MCF 10A (cell line): ENCODE results near the gene GSTO2. TPM values are rescaled to one million over a fixed set of nuclear protein-coding genes. Genes with fewer than 3 reads are reported as not detected.

Experiments used
- BruUV-seq: library from RNA; stranded (reverse); fragments of 400-500 nt; replicated peaks from 2 replicates; lab custom pipeline; 2021; lab: Mats Ljungman, UMichigan
- CTCF ChIA-PET: fragments of 300-600 bp; sonication (Branson Sonifier 250); formaldehyde crosslinking; extraction: SDS; loops from one replicate; lab custom pipeline; 2021; ENCODE audit warnings: antibody characterized with exemption, inconsistent platforms; lab: Yijun Ruan, JAX
- POLR2A ChIA-PET: fragments of 300-600, 350-650 bp; sonication (Branson Sonifier 250); formaldehyde crosslinking; extraction: SDS; loops from one replicate; lab custom pipeline; 2020; ENCODE audit warnings: antibody characterized with exemption, inconsistent platforms; lab: Yijun Ruan, JAX
- DNase-seq: peaks from one replicate; pipeline ENCODE4 v3.0.0-alpha.2; 2018; ENCODE audit not compliant: unreplicated experiment
- H3K27ac Mint-ChIP-seq: one replicate; pipeline ENCODE4 v1.8.0; 2022; ENCODE audit warnings: mild to moderate bottlenecking, low read depth, mixed read lengths; ENCODE audit not compliant: unreplicated experiment
- H3K27me3 Mint-ChIP-seq: one replicate; pipeline ENCODE4 v1.8.0; 2022; ENCODE audit warnings: mixed read lengths; ENCODE audit not compliant: insufficient read depth, unreplicated experiment
- H3K36me3 Mint-ChIP-seq: one replicate; pipeline ENCODE4 v1.8.0; 2022; ENCODE audit warnings: mild to moderate bottlenecking, moderate library complexity, mixed read lengths; ENCODE audit not compliant: insufficient read depth, unreplicated experiment
- H3K4me1 Mint-ChIP-seq: one replicate; pipeline ENCODE4 v1.8.0; 2022; ENCODE audit warnings: mixed read lengths; ENCODE audit not compliant: insufficient read depth, unreplicated experiment
- H3K4me3 Mint-ChIP-seq: one replicate; pipeline ENCODE4 v1.8.0; 2022; ENCODE audit warnings: mild to moderate bottlenecking, moderate library complexity, mixed read lengths; ENCODE audit not compliant: unreplicated experiment
- H3K9me3 Mint-ChIP-seq: one replicate; pipeline ENCODE4 v1.8.0; 2022; ENCODE audit warnings: mixed read lengths; ENCODE audit not compliant: unreplicated experiment
- CTCF ChIP-seq: fragments of 200-600 bp; IDR thresholded peaks from one replicate; pipeline ENCODE4 v1.8.0; 2022; ENCODE audit warnings: antibody characterized with exemption, mild to moderate bottlenecking; ENCODE audit not compliant: unreplicated experiment
- intact Hi-C: fragments of 100-400 bp; cut with micrococcal nuclease; formaldehyde crosslinking; loops from 2 replicates; pipeline ENCODE4 v1.14.1; 2022
- total RNA-seq: library from RNA; stranded (reverse); gene quantifications from 2 replicates; pipeline ENCODE4 v1.2.3, GENCODE V29; 2022

GSTO2 gene
- total RNA-seq, 1 experiment from 2014 or later = 40.9 TPM

GRCh38 chr10:104348601-104349000 lies 79.6 kb downstream of the GSTO2 start:
- ChIA-PET CTCF (interaction anchor here (1.2 to 12.3 kb wide), 6 partner anchors 10 to 56 kb away, joined by 7 to 406 read pairs (median 16); partner anchors contain the start of gene ITPRIP), POLR2A (interaction anchor here (1.0 to 6.9 kb wide), 7 partner anchors 10 to 91 kb away, joined by 4 to 95 read pairs (median 11); partner anchors contain the start of gene ITPRIP)
- intact Hi-C loops = no loop called here
- TF ChIP-seq CTCF = no peak
- Mint-ChIP-seq H3K36me3 (no peaks in the 10 kb centered on the region), H3K27ac (no peak overlapping the region), H3K4me3 (no peak overlapping the region), H3K9me3 (no peaks in the 10 kb centered on the region), H3K4me1 (peaks cover 13% of the 10 kb centered on the region), H3K27me3 (no peaks in the 10 kb centered on the region)
- BruUV-seq = no TSS peak
- DNase-seq = no peak

GRCh38 chr10:104349623-104350126 lies 80.7 kb downstream of the GSTO2 start:
- Mint-ChIP-seq H3K4me1 (peaks cover 13% of the 10 kb centered on the region), H3K4me3 (no peak overlapping the region), H3K9me3 (no peaks in the 10 kb centered on the region), H3K27me3 (no peaks in the 10 kb centered on the region), H3K27ac (no peak overlapping the region), H3K36me3 (no peaks in the 10 kb centered on the region)
- DNase-seq = peak; percentile 96
- BruUV-seq = no TSS peak
- TF ChIP-seq CTCF = no peak
- ChIA-PET POLR2A (interaction anchor here (0.6 to 6.9 kb wide), 20 partner anchors 8 to 116 kb away, joined by 3 to 95 read pairs (median 9); partner anchors contain the start of genes GSTO2 and ITPRIP), CTCF (interaction anchor here (0.6 to 12.3 kb wide), 17 partner anchors 11 to 96 kb away, joined by 3 to 406 read pairs (median 20); partner anchors contain the start of gene ITPRIP)
- intact Hi-C loops = loop anchor here (1.0 to 5.0 kb wide), 7 partner anchors 10 to 302 kb away; partner anchors contain the start of gene SFR1

GRCh38 chr10:104350127-104350635 lies 81.2 kb downstream of the GSTO2 start:
- Mint-ChIP-seq H3K9me3 (no peaks in the 10 kb centered on the region), H3K27me3 (no peaks in the 10 kb centered on the region), H3K27ac (no peak overlapping the region), H3K36me3 (no peaks in the 10 kb centered on the region), H3K4me1 (peaks cover 13% of the 10 kb centered on the region), H3K4me3 (no peak overlapping the region)
- intact Hi-C loops = loop anchor here (1.0 to 5.0 kb wide), 6 partner anchors 45 to 303 kb away; partner anchors contain the start of gene SFR1
- ChIA-PET POLR2A (interaction anchor here (0.6 to 6.9 kb wide), 18 partner anchors 9 to 116 kb away, joined by 3 to 95 read pairs (median 10); partner anchors contain the start of genes GSTO2 and ITPRIP), CTCF (interaction anchor here (0.6 to 12.3 kb wide), 31 partner anchors 9 to 469 kb away, joined by 3 to 406 read pairs (median 7); partner anchors contain the start of genes GSTO1 and ITPRIP)
- peak; percentile 82 for TF ChIP-seq CTCF
- DNase-seq = peak; percentile 85
- TSS peak; percentile 94 for BruUV-seq
